Osteoblast (primary cell): Measurements from ENCODE around the gene IQCE. TPM values are rescaled to one million over a fixed set of nuclear protein-coding genes. Genes with fewer than 3 reads are reported as not detected.

Source experiments
- DNase-seq: peaks from one replicate; pipeline ENCODE4 v3.0.0; 2011; ENCODE audit warnings: low spot score, mixed read lengths; ENCODE audit not compliant: insufficient read length; ENCODE audit errors: missing footprints
- H2AFZ ChIP-seq: 2 replicates; pipeline ENCODE4 v1.6.0; 2011; ENCODE audit warnings: mild to moderate bottlenecking, low read length
- H3K27ac ChIP-seq: 2 replicates; pipeline ENCODE4 v1.5.1; 2011; ENCODE audit warnings: mild to moderate bottlenecking, low read depth, low read length, moderate library complexity
- H3K27me3 ChIP-seq: 2 replicates; pipeline ENCODE4 v1.6.0; 2012; ENCODE audit warnings: mild to moderate bottlenecking, control low read depth, inconsistent platforms, low read length, moderate library complexity; ENCODE audit not compliant: insufficient read depth
- H3K36me3 ChIP-seq: 2 replicates; pipeline ENCODE4 v1.5.1; 2011; ENCODE audit warnings: mild to moderate bottlenecking, low read length, control low read depth, moderate library complexity; ENCODE audit not compliant: insufficient read depth
- H3K4me1 ChIP-seq: 2 replicates; pipeline ENCODE4 v1.5.1; 2011; ENCODE audit warnings: mild to moderate bottlenecking, low read length, control low read depth, moderate library complexity; ENCODE audit not compliant: insufficient read depth
- H3K4me2 ChIP-seq: 2 replicates; pipeline ENCODE4 v1.6.0; 2011; ENCODE audit warnings: mild to moderate bottlenecking, low read length; ENCODE audit not compliant: insufficient read depth
- H3K4me3 ChIP-seq: fragments of 200-600 bp; sonication (generic); 3 replicates; pipeline ENCODE4 v1.5.1; 2012; ENCODE audit warnings: mild to moderate bottlenecking, low read length, inconsistent platforms; ENCODE audit not compliant: insufficient read depth
- H3K79me2 ChIP-seq: 2 replicates; pipeline ENCODE4 v1.6.0; 2012; ENCODE audit warnings: mild to moderate bottlenecking, low read length, control low read depth, inconsistent platforms; ENCODE audit not compliant: insufficient read depth
- H3K9me3 ChIP-seq: 2 replicates; pipeline ENCODE4 v1.5.1; 2011; ENCODE audit warnings: low read depth, low read length, control low read depth
- H4K20me1 ChIP-seq: 2 replicates; pipeline ENCODE4 v1.6.0; 2012; ENCODE audit warnings: mild to moderate bottlenecking, low read length, control low read depth; ENCODE audit not compliant: insufficient read depth
- total RNA-seq: library from RNA; depleted of rRNA; stranded (reverse); fragments of >200 nt; gene quantifications from 2 replicates; pipeline ENCODE4 v1.2.3, GENCODE V29; 2012
- TF ChIP-seq, protein P1 (sequence below): IDR thresholded peaks from 2 replicates; pipeline ENCODE4 v1.5.1; 2011; ENCODE audit warnings: mild to moderate bottlenecking, low read depth, low read length, moderate library complexity; ENCODE audit errors: extremely low read depth

IQCE gene
- total RNA-seq, 1 donor = 18.8 TPM

DNA sequence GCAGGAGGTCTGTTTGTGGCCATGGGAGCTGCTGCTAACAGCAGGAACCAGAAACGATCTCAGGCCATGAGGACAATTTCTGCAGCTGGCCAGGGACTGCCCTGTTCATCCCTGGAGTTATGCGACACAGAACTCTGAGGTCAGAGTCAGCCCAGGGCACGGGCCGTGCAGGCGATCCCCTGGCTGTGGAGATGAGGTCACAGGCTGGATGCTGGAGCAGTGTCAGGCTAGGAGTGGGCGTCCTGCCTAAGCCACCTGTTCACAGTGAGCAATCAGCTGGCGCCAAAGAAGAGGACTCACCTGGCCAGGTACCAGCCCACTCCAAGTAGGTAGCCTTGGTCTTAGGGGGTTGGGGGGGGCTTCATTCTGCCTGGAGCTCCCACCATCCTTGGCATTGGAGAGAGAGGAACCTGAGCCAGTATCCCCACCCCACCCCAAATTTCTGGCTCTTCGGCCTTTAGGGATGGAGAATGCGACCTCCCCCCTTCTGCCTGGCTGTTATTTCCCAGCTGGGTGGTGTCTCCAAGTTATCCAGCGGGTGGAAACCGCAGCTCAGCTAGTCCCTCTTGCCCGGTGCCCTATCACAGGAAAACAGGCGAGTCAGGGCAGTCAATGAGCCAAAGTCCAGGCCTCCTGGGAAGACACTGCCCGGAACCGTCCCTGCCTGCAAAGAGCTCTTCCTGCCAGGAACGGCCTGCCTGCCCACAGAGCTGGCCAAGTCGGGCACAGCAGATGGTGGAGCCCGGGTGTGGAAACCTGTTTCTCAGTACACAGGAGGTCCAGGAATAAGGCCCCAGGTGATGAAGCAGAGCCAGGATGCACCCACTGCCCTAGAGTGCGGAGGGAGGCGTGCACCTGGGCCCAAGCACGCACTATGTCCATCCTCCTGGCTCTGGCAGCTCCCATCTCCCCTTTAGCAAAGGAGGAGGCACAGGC lies 71.2 kb downstream of the IQCE start:
- Histone ChIP-seq H3K27ac (peak overlapping the region; percentile 56), H2AFZ (peak overlapping the region; percentile 62), H3K36me3 (no peaks in the 10 kb centered on the region), H3K9me3 (no peaks in the 10 kb centered on the region), H3K4me2 (no peak overlapping the region), H3K79me2 (peaks cover 19% of the 10 kb centered on the region), H3K4me1 (peaks cover 39% of the 10 kb centered on the region), H3K4me3 (no peak overlapping the region), H3K27me3 (no peaks in the 10 kb centered on the region), H4K20me1 (peaks cover 17% of the 10 kb centered on the region)
- no peak for DNase-seq
- TF ChIP-seq, protein P1, sequence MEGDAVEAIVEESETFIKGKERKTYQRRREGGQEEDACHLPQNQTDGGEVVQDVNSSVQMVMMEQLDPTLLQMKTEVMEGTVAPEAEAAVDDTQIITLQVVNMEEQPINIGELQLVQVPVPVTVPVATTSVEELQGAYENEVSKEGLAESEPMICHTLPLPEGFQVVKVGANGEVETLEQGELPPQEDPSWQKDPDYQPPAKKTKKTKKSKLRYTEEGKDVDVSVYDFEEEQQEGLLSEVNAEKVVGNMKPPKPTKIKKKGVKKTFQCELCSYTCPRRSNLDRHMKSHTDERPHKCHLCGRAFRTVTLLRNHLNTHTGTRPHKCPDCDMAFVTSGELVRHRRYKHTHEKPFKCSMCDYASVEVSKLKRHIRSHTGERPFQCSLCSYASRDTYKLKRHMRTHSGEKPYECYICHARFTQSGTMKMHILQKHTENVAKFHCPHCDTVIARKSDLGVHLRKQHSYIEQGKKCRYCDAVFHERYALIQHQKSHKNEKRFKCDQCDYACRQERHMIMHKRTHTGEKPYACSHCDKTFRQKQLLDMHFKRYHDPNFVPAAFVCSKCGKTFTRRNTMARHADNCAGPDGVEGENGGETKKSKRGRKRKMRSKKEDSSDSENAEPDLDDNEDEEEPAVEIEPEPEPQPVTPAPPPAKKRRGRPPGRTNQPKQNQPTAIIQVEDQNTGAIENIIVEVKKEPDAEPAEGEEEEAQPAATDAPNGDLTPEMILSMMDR = no peak

GRCh38 chr7:2631946-2632732 lies 73.4 kb downstream of the IQCE start, which contains the start of gene TTYH3:
Gene TTYH3 (plus strand): TSS chr7:2631986. CDS start chr7:2632156, 170 bp downstream.
- TF ChIP-seq, protein P1 = no peak
- Histone ChIP-seq H3K79me2 (peaks cover 40% of the 10 kb centered on the region), H3K4me3 (peak within 1 kb of the TSS; percentile 90), H3K9me3 (no peaks in the 10 kb centered on the region), H3K36me3 (no peaks in the 10 kb centered on the region), H2AFZ (peak within 1 kb of the TSS; percentile 98), H3K4me2 (peak within 1 kb of the TSS; percentile 98), H4K20me1 (peaks cover 29% of the 10 kb centered on the region), H3K4me1 (peaks cover 39% of the 10 kb centered on the region), H3K27me3 (no peaks in the 10 kb centered on the region), H3K27ac (peak within 1 kb of the TSS; percentile 96)
- DNase-seq = no peak

DNA sequence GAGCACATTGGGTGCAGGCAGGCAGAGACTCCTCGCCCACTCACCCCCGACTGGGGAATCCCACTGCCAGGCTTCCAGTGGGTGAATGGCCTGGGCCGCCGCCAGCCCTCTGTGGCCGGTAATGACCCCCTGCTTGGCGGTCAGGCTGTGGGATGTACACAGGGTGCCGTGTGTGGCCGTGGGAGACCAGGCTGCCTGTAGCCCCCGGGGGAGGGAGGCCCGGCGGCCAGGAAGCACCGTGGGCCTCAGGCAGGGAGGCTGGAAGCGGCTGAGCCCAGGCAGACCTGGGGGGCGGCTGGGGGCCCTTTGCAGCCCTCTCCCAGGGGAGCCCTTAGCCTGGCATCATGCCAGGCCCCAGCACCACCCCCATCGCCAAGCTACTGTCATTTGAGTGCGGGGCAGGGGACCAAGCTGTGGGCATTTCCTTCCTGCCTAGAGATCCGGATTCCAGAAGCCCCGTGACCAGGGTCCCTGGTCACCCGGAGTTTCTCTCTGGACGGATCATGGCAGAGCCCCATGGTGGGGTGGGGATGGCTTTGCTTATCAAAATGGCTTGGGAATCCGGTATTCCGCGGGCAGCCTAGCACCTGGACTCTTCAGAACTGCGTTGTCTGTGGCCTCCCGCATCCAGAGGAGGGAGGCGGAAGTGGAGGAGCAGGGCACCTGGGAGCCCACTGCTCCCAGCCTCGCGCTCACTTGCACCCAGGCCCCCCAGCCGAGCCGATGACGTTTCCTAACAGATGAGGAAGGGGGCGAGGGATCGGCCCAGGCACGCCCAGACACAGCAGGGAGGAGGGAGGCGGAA lies 74.2 kb downstream of the IQCE start:
- Histone ChIP-seq H3K4me1 (peaks cover 39% of the 10 kb centered on the region), H3K79me2 (peaks cover 48% of the 10 kb centered on the region)
- TF ChIP-seq, protein P1 = no peak

More for the DNA sequence above, 74.2 kb downstream of the IQCE start:
- peak overlapping the region; percentile 96 for H3K27ac ChIP-seq
- H3K9me3 ChIP-seq = no peaks in the 10 kb centered on the region
- peak overlapping the region; percentile 98 for H3K4me2 ChIP-seq
- no peaks in the 10 kb centered on the region for H3K27me3 ChIP-seq
- DNase-seq = peak; percentile 97
- H3K4me3 ChIP-seq = peak overlapping the region; percentile 90
- H4K20me1 ChIP-seq = peaks cover 37% of the 10 kb centered on the region
- H3K36me3 ChIP-seq = no peaks in the 10 kb centered on the region
- peak overlapping the region; percentile 5 for H2AFZ ChIP-seq
